ENCODE results near the gene RPTN.

GRCh38 chr1:152191260-152191659, 32.2 kb upstream of the RPTN start:
- TF ChIP-seq, protein P1, sequence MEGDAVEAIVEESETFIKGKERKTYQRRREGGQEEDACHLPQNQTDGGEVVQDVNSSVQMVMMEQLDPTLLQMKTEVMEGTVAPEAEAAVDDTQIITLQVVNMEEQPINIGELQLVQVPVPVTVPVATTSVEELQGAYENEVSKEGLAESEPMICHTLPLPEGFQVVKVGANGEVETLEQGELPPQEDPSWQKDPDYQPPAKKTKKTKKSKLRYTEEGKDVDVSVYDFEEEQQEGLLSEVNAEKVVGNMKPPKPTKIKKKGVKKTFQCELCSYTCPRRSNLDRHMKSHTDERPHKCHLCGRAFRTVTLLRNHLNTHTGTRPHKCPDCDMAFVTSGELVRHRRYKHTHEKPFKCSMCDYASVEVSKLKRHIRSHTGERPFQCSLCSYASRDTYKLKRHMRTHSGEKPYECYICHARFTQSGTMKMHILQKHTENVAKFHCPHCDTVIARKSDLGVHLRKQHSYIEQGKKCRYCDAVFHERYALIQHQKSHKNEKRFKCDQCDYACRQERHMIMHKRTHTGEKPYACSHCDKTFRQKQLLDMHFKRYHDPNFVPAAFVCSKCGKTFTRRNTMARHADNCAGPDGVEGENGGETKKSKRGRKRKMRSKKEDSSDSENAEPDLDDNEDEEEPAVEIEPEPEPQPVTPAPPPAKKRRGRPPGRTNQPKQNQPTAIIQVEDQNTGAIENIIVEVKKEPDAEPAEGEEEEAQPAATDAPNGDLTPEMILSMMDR (IDR thresholded peaks at IDR 0.05): no peak
- TF ChIP-seq POLR2AphosphoS5 (IDR thresholded peaks at IDR 0.05; ENCODE audit: low read depth, low read length) (no peak), REST (IDR thresholded peaks at IDR 0.05; ENCODE audit: insufficient read depth in 1 of 2, low read depth in 2 of 2, low read length in 1 of 2) (no peak), SIN3A (IDR thresholded peaks at IDR 0.05; ENCODE audit: borderline replicate concordance, insufficient read depth, low read depth, low read length) (no peak), TCF7L2 (IDR thresholded peaks at IDR 0.05; ENCODE audit: low read depth, low read length) (no peak)
